WTC11 (cell line): ENCODE data around the gene ENO1.

Experiments
- TEAD1 ChIP-seq: sonication (generic); formaldehyde crosslinking; IDR thresholded peaks from 2 replicates; pipeline ENCODE4 v1.8.0; 2022; ENCODE audit warnings: mild to moderate bottlenecking, missing genetic modification reagents
- USF2 ChIP-seq: sonication (generic); formaldehyde crosslinking; IDR thresholded peaks from 2 replicates; pipeline ENCODE4 v1.8.1; 2023; ENCODE audit warnings: mild to moderate bottlenecking, missing genetic modification reagents, moderate library complexity

- TF ChIP-seq USF2 (CRISPR knock-in tag) (no peak), TEAD1 (CRISPR knock-in tag) (no peak)
Measured at GRCh38 chr1:8873001-8873400, 5.5 kb downstream of the ENO1 start.
